Neural cell (in vitro differentiated cells): ENCODE data around the gene SMAD7.

Experiments used
- EP300 ChIP-seq: fragments of 450-650 bp; conservative IDR thresholded peaks from 2 replicates; pipeline ENCODE4 v1.6.1; 2014; ENCODE audit warnings: antibody characterized with exemption, mild to moderate bottlenecking, moderate library complexity; ENCODE audit not compliant: poor library complexity, severe bottlenecking
- MXI1 ChIP-seq: fragments of 450-650 bp; conservative IDR thresholded peaks from 2 replicates; pipeline ENCODE4 v1.6.1; 2014; ENCODE audit warnings: antibody characterized with exemption, mild to moderate bottlenecking; ENCODE audit not compliant: poor library complexity, severe bottlenecking
- REST ChIP-seq: IDR thresholded peaks from 2 replicates; pipeline ENCODE4 v1.6.1; 2012; ENCODE audit warnings: borderline replicate concordance

- no peak for TF ChIP-seq EP300
- no peak for TF ChIP-seq MXI1
- no peak for TF ChIP-seq REST
Measured at GRCh38 chr18:48963586-48964470, 13.1 kb upstream of the SMAD7 start.
